GM12873 (cell line): ENCODE measurements around the gene COL13A1.

Experiments
- TF ChIP-seq, protein P1 (sequence below): IDR thresholded peaks from 2 replicates; pipeline ENCODE4 v1.5.1; 2012; ENCODE audit warnings: low read depth, mild to moderate bottlenecking, moderate library complexity, low read length, control low read depth; ENCODE audit not compliant: insufficient read depth; ENCODE audit errors: missing control alignments

The COL13A1 gene

DNA sequence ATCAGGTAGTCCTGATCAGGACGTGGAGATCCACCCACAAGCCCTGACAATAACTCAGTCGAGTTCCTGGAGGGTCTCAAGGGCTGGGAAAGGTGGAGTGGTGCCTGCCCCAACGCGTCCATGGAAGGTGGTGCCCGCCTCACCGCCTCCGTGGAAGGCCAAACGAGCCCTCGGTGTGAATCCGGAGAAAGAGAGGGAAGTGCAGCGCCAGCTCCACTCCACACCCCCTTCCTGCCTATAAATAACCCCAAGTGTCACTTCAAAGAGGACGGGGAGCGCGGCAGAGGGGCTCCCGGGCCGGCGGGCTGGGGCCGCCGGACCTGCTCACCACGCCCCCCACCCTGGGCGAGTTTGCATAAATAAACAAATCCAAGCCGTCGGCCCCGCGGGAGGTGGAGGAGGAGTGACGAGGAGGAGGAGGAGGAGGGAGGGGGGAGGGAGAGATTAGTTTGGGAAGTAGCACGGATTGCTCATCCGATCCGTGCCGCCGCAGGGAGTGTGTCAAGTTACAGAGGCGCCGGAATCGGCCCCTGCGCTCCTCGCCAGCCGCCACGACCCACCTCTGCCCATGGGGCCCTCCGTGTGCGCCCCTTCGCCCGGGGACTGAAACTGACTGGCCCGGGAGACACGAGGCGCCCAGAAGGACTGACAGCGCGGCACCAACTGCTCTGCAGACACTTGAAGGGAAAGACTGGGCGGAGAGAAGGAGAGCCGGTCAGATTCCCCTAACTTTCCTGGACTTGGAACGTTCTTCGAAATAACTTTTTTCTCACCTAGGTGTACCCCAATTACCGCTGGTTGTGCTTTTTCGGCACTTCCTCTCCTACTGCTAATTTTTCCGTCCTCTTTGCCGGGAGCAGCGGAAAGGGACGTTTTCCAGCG, at the start of gene COL13A1:
TSS of gene COL13A1 (plus strand) at position 473 of the 882 bp plus-strand sequence. CDS start 518 bp downstream, outside the sequence.
- TF ChIP-seq, protein P1, sequence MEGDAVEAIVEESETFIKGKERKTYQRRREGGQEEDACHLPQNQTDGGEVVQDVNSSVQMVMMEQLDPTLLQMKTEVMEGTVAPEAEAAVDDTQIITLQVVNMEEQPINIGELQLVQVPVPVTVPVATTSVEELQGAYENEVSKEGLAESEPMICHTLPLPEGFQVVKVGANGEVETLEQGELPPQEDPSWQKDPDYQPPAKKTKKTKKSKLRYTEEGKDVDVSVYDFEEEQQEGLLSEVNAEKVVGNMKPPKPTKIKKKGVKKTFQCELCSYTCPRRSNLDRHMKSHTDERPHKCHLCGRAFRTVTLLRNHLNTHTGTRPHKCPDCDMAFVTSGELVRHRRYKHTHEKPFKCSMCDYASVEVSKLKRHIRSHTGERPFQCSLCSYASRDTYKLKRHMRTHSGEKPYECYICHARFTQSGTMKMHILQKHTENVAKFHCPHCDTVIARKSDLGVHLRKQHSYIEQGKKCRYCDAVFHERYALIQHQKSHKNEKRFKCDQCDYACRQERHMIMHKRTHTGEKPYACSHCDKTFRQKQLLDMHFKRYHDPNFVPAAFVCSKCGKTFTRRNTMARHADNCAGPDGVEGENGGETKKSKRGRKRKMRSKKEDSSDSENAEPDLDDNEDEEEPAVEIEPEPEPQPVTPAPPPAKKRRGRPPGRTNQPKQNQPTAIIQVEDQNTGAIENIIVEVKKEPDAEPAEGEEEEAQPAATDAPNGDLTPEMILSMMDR, result no peak

DNA sequence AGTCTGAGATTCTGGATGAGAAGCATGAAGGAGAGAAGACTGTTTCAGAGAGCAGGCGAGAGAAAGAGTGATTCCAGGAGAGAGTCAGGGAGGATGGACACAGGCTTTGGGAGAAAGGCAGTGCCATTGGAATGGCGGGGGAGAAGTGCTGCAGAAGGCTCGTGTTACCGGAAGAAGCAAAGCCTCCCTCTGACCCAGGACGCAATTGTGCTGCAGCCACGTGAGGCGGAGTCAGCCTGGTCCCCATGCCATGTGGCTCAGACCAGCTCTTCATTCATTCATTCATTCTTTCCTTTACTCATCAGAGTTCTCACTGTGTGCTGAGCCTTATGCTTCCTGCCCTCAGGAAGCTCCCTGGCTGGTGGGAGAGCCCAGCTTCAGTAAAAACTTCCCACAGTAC, 49.2 kb upstream of the COL13A1 start:
- TF ChIP-seq, protein P1, result no peak

DNA sequence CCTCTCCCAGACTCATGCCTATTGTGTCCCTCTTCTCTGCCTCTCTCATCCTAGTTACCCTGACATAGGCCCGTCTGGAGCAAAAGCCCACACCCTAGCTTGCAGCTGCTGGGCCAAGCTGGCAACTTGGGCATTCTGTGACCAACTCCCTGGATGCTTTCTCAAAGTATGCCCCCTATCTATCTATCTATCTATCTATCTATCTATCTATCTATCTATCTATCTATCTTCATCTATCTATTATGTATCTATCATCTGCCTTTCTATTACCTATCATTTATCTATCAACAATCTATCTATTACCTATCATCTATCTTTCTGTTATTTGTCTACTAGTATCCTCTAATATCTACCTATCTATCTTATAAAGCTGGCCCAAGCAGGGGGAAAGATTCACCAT, 45.4 kb upstream of the COL13A1 start:
- TF ChIP-seq, protein P1, result no peak

DNA sequence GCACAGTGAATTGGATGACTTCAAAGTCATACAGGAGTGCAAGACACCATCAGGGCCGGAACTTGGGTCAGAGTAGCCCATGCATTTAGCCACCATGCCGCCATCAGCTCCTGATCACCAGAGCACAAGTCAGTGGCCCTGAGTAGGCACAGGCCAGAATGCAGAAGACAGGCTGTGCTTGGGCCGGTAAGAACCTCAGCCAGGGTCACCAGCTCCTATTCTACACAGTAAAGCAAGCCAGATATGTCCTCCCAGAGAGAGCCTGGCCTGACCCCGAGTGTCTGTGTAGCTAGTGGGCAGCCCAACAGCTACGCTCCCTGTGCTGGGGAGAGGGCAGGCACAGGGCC, 44.5 kb upstream of the COL13A1 start:
- TF ChIP-seq, protein P1, result no peak

DNA sequence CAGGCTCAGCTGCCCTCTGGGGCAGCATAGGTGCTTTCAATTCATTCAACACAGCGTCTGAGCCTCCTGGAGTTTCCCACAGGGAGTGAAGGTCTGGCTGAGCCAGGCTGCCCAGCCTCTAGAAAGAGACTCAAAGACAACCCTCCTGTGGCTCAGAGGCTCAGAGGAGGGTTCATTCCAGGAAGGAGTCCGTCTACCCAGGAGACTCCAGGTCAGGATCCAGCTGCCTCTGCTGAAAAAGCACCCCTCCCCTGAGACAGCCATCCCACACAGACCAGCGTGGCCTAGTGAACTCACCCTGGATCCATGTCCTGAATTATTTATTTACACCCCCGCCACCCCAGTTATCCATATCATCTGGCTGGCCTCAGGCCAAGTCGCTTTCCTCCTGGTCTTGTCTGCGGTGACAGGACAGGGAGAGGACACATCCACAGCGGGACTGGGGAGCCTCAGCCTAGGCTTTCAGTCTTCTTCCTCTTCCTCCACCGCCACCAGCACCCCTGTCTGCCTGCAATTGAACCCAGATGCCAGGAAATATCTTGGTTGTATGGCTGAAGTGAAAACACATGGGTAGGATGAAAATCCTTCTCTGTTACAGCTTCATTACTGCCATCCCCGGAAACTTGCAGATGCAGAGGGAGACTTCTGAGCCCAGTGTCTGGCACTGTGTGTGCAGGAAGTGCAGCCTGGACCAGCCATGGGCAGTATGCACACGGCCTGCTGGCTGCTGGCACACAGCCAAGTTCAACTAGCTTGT, 44.0 kb upstream of the COL13A1 start:
- TF ChIP-seq, protein P1, result no peak

DNA sequence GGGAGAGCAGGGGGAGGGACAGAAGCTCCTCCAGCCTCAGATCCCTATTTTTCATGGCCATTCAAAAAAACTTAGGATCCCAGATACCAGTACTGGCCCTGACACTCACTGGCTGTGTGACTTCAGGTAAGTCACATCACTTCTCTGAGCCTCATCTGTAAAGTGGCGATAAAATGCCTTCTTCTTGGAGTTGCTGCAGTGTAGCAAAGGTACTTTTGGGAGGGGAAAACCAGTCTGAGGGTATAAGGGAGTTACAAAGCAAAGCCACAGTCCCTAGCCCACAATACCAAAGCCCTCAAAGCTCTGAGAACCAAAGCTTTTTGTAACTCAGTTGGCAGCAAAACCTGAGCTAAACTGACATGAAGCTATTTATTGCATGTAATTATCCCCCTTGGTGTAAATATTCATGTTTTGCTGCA, 43.4 kb upstream of the COL13A1 start:
- TF ChIP-seq, protein P1, result no peak

DNA sequence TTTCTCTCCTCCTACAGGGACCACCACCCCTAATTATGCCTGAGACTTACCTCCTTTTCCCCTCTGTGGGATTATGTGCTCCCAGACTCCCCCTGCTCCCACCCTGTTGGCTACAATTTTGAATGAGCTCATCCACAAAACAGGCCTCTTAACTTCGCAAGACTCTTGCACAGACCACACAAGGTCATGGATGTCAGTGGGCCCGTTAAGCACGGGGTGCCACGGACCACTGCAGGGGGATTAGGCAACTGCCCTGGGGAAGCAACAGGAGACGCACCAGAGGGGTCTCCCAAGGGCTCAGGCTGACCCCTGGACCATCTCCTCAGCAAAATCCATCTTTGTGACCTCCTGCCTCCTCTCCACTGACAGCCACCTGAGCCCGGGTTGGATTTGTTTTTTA, 42.1 kb upstream of the COL13A1 start:
- TF ChIP-seq, protein P1, result no peak
